Neural progenitor cell (in vitro differentiated cells): Measurements from ENCODE around the gene TRABD. TPM values are rescaled to one million over a fixed set of nuclear protein-coding genes. Genes with fewer than 3 reads are reported as not detected.

ENCODE experiments used
- DNase-seq: peaks from one replicate; pipeline ENCODE4 v3.0.0-alpha.2; 2016; ENCODE audit warnings: low spot score
- H2AFZ ChIP-seq: fragments of 200-600 bp; sonication (generic); replicated peaks from 2 replicates; pipeline ENCODE4 v1.6.1; 2016; ENCODE audit warnings: antibody characterized with exemption
- H3F3A ChIP-seq: fragments of 200-600 bp; sonication (generic); 2 replicates; pipeline ENCODE4 v1.6.1; 2016; ENCODE audit warnings: antibody characterized with exemption, low read depth
- H3K27ac ChIP-seq: fragments of 200-600 bp; sonication (generic); 2 replicates; pipeline ENCODE4 v1.5.1; 2016; ENCODE audit warnings: mild to moderate bottlenecking
- H3K27me3 ChIP-seq: fragments of 200-600 bp; sonication (generic); 2 replicates; pipeline ENCODE4 v1.6.1; 2016; ENCODE audit warnings: mild to moderate bottlenecking, moderate library complexity
- H3K36me3 ChIP-seq: fragments of 200-600 bp; sonication (generic); 2 replicates; pipeline ENCODE4 v1.5.1; 2016
- H3K4me1 ChIP-seq: fragments of 200-600 bp; sonication (generic); 2 replicates; pipeline ENCODE4 v1.6.1; 2016; ENCODE audit warnings: mixed run types
- H3K4me2 ChIP-seq: fragments of 200-600 bp; sonication (generic); 2 replicates; pipeline ENCODE4 v1.6.1; 2016
- H3K4me3 ChIP-seq: fragments of 200-600 bp; sonication (generic); 2 replicates; pipeline ENCODE4 v1.5.1; 2016
- H3K79me2 ChIP-seq: fragments of 200-600 bp; sonication (generic); 2 replicates; pipeline ENCODE4 v1.6.1; 2016; ENCODE audit warnings: low read depth
- H3K9ac ChIP-seq: fragments of 200-600 bp; sonication (generic); 2 replicates; pipeline ENCODE4 v1.6.1; 2016
- H3K9me3 ChIP-seq: fragments of 200-600 bp; sonication (generic); 2 replicates; pipeline ENCODE4 v1.5.1; 2016; ENCODE audit warnings: low read depth
- H4K20me1 ChIP-seq: fragments of 200-600 bp; sonication (generic); 2 replicates; pipeline ENCODE4 v1.6.1; 2016; ENCODE audit warnings: low read depth
- H3K27ac Mint-ChIP-seq: 3 replicates; pipeline ENCODE4 v1.8.0; 2021; ENCODE audit warnings: mixed read lengths
- H3K27me3 Mint-ChIP-seq: 2 replicates; pipeline ENCODE4 v1.8.0; 2022; ENCODE audit warnings: low read depth, mild to moderate bottlenecking, inconsistent platforms, moderate library complexity, mixed read lengths; ENCODE audit not compliant: insufficient read depth
- H3K36me3 Mint-ChIP-seq: 3 replicates; pipeline ENCODE4 v1.8.0; 2021; ENCODE audit warnings: mixed read lengths
- H3K4me1 Mint-ChIP-seq: 3 replicates; pipeline ENCODE4 v1.8.0; 2021; ENCODE audit warnings: mixed read lengths
- H3K4me3 Mint-ChIP-seq: 3 replicates; pipeline ENCODE4 v1.8.0; 2021; ENCODE audit warnings: mild to moderate bottlenecking, moderate library complexity, mixed read lengths
- H3K9me3 Mint-ChIP-seq: 3 replicates; pipeline ENCODE4 v1.8.0; 2020; ENCODE audit warnings: mixed read lengths
- EZH2 ChIP-seq: fragments of 200-600 bp; sonication (generic); IDR thresholded peaks from 2 replicates; pipeline ENCODE4 v1.6.1; 2017; ENCODE audit warnings: antibody characterized with exemption, mild to moderate bottlenecking, moderate library complexity
- EZH2phosphoT487 ChIP-seq: fragments of 200-600 bp; sonication (generic); IDR thresholded peaks from 2 replicates; pipeline ENCODE4 v1.6.1; 2017; ENCODE audit warnings: antibody characterized with exemption
- total RNA-seq: library from RNA; depleted of rRNA; stranded (reverse); fragments of >200 nt; gene quantifications from 2 replicates; pipeline ENCODE4 v1.2.3, GENCODE V29; 2015; ENCODE audit warnings: low replicate concordance
- TF ChIP-seq, protein P1 (sequence below): fragments of 200-600 bp; sonication (generic); IDR thresholded peaks from 2 replicates; pipeline ENCODE4 v1.5.1; 2017; ENCODE audit warnings: antibody characterized with exemption, mild to moderate bottlenecking

Gene TRABD
- total RNA-seq, 1 donor from 2014 or later, result 15.4 TPM

DNA sequence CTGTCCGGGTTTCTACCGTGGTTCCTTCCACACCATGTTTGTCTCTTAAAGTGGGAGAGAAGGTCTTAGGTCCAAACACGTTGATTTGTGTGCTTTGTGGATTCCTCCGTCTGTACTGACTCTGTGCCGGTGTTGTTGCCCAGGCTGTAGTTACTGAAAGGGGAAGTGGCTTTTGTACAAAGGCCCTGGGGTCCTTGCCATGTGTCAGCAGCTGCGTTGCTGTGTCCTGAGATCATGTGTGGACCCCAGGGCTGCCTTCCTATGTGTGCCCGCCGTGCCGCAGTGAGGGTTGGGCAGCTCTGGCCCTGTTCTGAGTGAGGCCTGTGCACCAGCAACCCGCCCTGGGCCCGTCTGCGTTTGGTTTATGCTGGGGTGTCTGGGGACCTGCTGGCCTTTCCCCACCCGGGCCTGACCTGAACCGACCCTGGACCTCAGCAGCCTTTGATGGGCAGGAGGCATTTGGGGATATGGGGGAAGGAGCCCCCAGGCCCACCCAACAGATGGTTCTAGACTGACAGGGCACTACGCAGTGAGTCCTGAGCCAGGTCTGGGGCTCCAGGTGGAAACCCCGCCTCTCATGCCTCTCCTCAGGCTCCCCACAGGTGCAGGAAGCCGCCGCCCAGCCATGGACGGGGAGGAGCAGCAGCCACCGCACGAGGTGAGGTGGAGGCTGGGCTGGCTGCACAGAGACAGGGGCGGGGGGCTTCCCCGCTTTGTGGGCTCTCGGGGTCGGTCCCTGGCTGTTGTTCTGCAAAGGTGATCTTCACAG, 6.9 kb downstream of the TRABD start:
- H3K9ac ChIP-seq, result no peak overlapping the region
- no peak overlapping the region for H3K27ac Mint-ChIP-seq
- H3K36me3 Mint-ChIP-seq, result peaks cover 5% of the 10 kb centered on the region
- H3K9me3 Mint-ChIP-seq, result no peaks in the 10 kb centered on the region
- H3K4me2 ChIP-seq, result no peak overlapping the region
- H3K4me3 ChIP-seq, result no peak overlapping the region
- no peaks in the 10 kb centered on the region for H3K4me1 ChIP-seq
- no peaks in the 10 kb centered on the region for H3K36me3 ChIP-seq
- H3K4me1 Mint-ChIP-seq, result peaks cover 4% of the 10 kb centered on the region
- H3F3A ChIP-seq, result no peaks in the 10 kb centered on the region
- H3K9me3 ChIP-seq, result no peaks in the 10 kb centered on the region
- no peaks in the 10 kb centered on the region for H3K27me3 Mint-ChIP-seq
- peaks cover 9% of the 10 kb centered on the region for H3K79me2 ChIP-seq
- H3K27me3 ChIP-seq, result no peaks in the 10 kb centered on the region
- no peak overlapping the region for H2AFZ ChIP-seq
- H3K4me3 Mint-ChIP-seq, result no peak overlapping the region
- peaks cover 46% of the 10 kb centered on the region for H4K20me1 ChIP-seq
- DNase-seq, result no peak
- H3K27ac ChIP-seq, result no peak overlapping the region
- TF ChIP-seq EZH2 (no peak), EZH2phosphoT487 (no peak)
- TF ChIP-seq, protein P1, sequence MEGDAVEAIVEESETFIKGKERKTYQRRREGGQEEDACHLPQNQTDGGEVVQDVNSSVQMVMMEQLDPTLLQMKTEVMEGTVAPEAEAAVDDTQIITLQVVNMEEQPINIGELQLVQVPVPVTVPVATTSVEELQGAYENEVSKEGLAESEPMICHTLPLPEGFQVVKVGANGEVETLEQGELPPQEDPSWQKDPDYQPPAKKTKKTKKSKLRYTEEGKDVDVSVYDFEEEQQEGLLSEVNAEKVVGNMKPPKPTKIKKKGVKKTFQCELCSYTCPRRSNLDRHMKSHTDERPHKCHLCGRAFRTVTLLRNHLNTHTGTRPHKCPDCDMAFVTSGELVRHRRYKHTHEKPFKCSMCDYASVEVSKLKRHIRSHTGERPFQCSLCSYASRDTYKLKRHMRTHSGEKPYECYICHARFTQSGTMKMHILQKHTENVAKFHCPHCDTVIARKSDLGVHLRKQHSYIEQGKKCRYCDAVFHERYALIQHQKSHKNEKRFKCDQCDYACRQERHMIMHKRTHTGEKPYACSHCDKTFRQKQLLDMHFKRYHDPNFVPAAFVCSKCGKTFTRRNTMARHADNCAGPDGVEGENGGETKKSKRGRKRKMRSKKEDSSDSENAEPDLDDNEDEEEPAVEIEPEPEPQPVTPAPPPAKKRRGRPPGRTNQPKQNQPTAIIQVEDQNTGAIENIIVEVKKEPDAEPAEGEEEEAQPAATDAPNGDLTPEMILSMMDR, result no peak

DNA sequence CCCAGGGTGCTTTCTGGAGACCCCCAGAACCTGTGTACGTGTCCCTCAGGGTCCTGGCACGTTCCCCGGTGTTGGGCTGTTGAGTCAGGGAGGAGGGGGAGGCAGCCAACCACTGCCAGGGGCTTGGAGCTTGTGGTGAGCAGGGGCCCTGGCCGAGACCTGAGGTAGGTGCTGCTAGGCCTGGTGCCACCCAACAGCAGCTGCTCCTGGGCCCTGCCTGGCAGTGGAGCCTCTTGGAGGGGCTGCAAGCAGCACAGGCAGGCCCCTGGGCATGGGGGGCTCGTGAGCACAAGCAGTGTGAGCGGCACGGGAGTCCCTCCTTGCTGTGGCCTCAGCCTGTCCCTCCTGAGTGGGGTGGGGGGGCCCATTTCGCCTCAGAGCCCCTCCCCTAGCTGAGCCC, 7.9 kb downstream of the TRABD start:
- H3K4me3 ChIP-seq, result no peak overlapping the region
- H3K27me3 ChIP-seq, result no peaks in the 10 kb centered on the region
- no peak overlapping the region for H3K4me2 ChIP-seq
- peaks cover 5% of the 10 kb centered on the region for H3K36me3 Mint-ChIP-seq
- H3K79me2 ChIP-seq, result peaks cover 9% of the 10 kb centered on the region
- H3K9me3 Mint-ChIP-seq, result no peaks in the 10 kb centered on the region
- H3K9me3 ChIP-seq, result no peaks in the 10 kb centered on the region
- H4K20me1 ChIP-seq, result peaks cover 40% of the 10 kb centered on the region
- peaks cover under 1% of the 10 kb centered on the region for H3F3A ChIP-seq
- no peak overlapping the region for H3K27ac ChIP-seq
- peaks cover 4% of the 10 kb centered on the region for H3K4me1 Mint-ChIP-seq
- no peak overlapping the region for H3K9ac ChIP-seq
- H3K4me3 Mint-ChIP-seq, result no peak overlapping the region
- H3K4me1 ChIP-seq, result no peaks in the 10 kb centered on the region
- no peaks in the 10 kb centered on the region for H3K27me3 Mint-ChIP-seq
- H2AFZ ChIP-seq, result no peak overlapping the region
- TF ChIP-seq, protein P1, result no peak
- TF ChIP-seq EZH2phosphoT487 (no peak), EZH2 (no peak)
- DNase-seq, result no peak
- H3K27ac Mint-ChIP-seq, result no peak overlapping the region
- no peaks in the 10 kb centered on the region for H3K36me3 ChIP-seq

DNA sequence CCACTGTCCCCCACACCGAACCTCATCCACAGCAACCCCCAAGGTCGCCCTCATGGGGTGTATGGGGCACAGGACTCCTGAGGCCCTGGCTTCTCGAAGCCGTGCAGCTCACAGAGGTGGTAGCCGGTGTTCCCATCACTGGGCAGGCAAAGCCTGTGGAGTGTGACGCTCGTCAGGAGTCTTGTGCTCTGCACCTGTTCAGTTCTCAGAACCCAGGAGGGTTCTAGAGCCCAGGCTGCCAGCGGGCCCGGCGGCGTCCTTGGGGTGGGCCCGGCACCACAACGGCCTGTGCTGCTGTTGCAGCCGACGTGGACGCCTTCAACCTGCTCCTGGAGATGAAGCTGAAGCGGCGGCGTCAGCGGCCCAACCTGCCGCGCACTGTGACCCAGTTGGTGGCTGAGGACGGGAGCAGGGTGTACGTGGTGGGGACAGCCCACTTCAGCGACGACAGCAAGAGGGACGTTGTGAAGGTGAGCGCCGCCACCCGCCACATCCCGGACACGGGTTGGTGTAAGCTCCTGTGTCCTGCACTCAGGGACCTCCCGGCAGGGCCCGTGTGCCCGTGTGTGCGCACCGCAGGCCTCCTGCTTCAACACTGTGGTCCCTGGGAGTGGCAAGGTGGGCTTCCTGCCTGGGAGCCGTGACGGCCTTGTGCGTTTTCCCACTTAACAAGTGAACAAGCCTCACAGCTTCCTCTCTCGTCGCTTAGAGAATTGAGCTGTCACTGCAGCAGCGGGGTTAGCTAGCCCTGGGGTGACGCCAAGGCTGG, 8.5 kb downstream of the TRABD start:
- Mint-ChIP-seq H3K4me1 (peaks cover 4% of the 10 kb centered on the region), H3K27ac (no peak overlapping the region), H3K27me3 (no peaks in the 10 kb centered on the region), H3K36me3 (peaks cover 5% of the 10 kb centered on the region), H3K9me3 (no peaks in the 10 kb centered on the region), H3K4me3 (no peak overlapping the region)
- Histone ChIP-seq H3K36me3 (no peaks in the 10 kb centered on the region), H4K20me1 (peaks cover 40% of the 10 kb centered on the region), H3K27me3 (no peaks in the 10 kb centered on the region), H3K9me3 (no peaks in the 10 kb centered on the region), H3K9ac (no peak overlapping the region), H3K27ac (no peak overlapping the region), H3K79me2 (peaks cover 9% of the 10 kb centered on the region), H2AFZ (no peak overlapping the region), H3K4me3 (no peak overlapping the region), H3K4me1 (no peaks in the 10 kb centered on the region), H3F3A (peaks cover 7% of the 10 kb centered on the region), H3K4me2 (no peak overlapping the region)
- TF ChIP-seq, protein P1, result no peak
- TF ChIP-seq EZH2, result no peak
- TF ChIP-seq EZH2phosphoT487, result no peak
- DNase-seq, result no peak
